ENCODE data around the gene LCE2B.
"Not testable (repeated sequence)": the region's sequence is repeated elsewhere in the genome, so short reads cannot be mapped to it uniquely, and the experiment has no call there.

LCE2B gene

GRCh38 chr1:152657677-152658076 is 28.2 kb upstream of the LCE2B start:
- ChIA-PET CTCF (no interaction called here), POLR2A (no interaction called here)
- TF ChIP-seq CTCF (IDR thresholded peaks at IDR 0.05; ENCODE audit: insufficient read depth, low read length, missing control alignments), result no peak

GRCh38 chr1:152658649-152659048 is 27.3 kb upstream of the LCE2B start:
- H3K4me3 ChIP-seq (ENCODE audit: low read depth, low read length), result no peak overlapping the region
- ChIA-PET POLR2A (no interaction called here), CTCF (no interaction called here)
- DNase-seq (ENCODE audit: low read depth, low spot score), result no peak
- TF ChIP-seq CTCF (IDR thresholded peaks at IDR 0.05; ENCODE audit: insufficient read depth, low read length, missing control alignments), result no peak

More at GRCh38 chr1:152657677-152658076, 28.2 kb upstream of the LCE2B start:
- DNase-seq (ENCODE audit: low read depth, low spot score), result no peak
- H3K4me3 ChIP-seq (ENCODE audit: low read depth, low read length), result no peak overlapping the region

GRCh38 chr1:152663098-152663497 is 22.8 kb upstream of the LCE2B start, which contains the start of gene LCE2D:
Gene LCE2D (plus strand): TSS chr1:152663380. CDS start chr1:152664106, 726 bp downstream.
- no peak for DNase-seq (ENCODE audit: low read depth, low spot score)
- POLR2A ChIA-PET, result no interaction called here
- no peak within 1 kb of the TSS for H3K4me3 ChIP-seq (ENCODE audit: low read depth, low read length)
- CTCF ChIA-PET, result no interaction called here
- TF ChIP-seq CTCF (IDR thresholded peaks at IDR 0.05; ENCODE audit: insufficient read depth, low read length, missing control alignments), result no peak

GRCh38 chr1:152666171-152666570 is 19.8 kb upstream of the LCE2B start:
- CTCF ChIA-PET, result interaction anchor here (1.5 kb wide), 1 partner anchor 11 kb away, joined by 6 read pairs; no protein-coding TSS in a partner anchor
- POLR2A ChIA-PET; DNase-seq (ENCODE audit: low read depth, low spot score): not testable (repeated sequence)

GRCh38 chr1:152667648-152668047 is 18.3 kb upstream of the LCE2B start:
- POLR2A ChIA-PET, result no interaction called here
- no peak for DNase-seq (ENCODE audit: low read depth, low spot score)
- CTCF ChIA-PET, result interaction anchor here (1.1 to 1.5 kb wide), 2 partner anchors 13 to 14 kb away, joined by 4 to 6 read pairs; no protein-coding TSS in a partner anchor
- H3K4me3 ChIP-seq (ENCODE audit: low read depth, low read length), result no peak overlapping the region
- no peak for TF ChIP-seq CTCF (IDR thresholded peaks at IDR 0.05; ENCODE audit: insufficient read depth, low read length, missing control alignments)

More at GRCh38 chr1:152666171-152666570, 19.8 kb upstream of the LCE2B start:
- H3K4me3 ChIP-seq (ENCODE audit: low read depth, low read length), result not testable (repeated sequence)

GRCh38 chr1:152673016-152673415 is 12.9 kb upstream of the LCE2B start:
- H3K4me3 ChIP-seq (ENCODE audit: low read depth, low read length), result no peak overlapping the region
- no peak for TF ChIP-seq CTCF (IDR thresholded peaks at IDR 0.05; ENCODE audit: insufficient read depth, low read length, missing control alignments)
- CTCF ChIA-PET, result no interaction called here
- DNase-seq (ENCODE audit: low read depth, low spot score), result no peak
- POLR2A ChIA-PET, result no interaction called here

GRCh38 chr1:152674983-152675382 is 10.9 kb upstream of the LCE2B start, which contains the start of gene LCE2C:
Gene LCE2C (plus strand): TSS chr1:152675279. CDS start chr1:152676016, 737 bp downstream.
- POLR2A ChIA-PET; DNase-seq (ENCODE audit: low read depth, low spot score); H3K4me3 ChIP-seq (ENCODE audit: low read depth, low read length); CTCF ChIA-PET: not testable (repeated sequence)
